Endothelial cell of umbilical vein (primary cell): ENCODE data around the gene TRIM25. TPM values are rescaled to one million over a fixed set of nuclear protein-coding genes. Genes with fewer than 3 reads are reported as not detected.

Experiments
- BruUV-seq: library from RNA; stranded (reverse); fragments of 400-500 nt; replicated peaks from 2 replicates; lab custom pipeline; 2021; lab: Mats Ljungman, UMichigan
- CTCF ChIA-PET: fragments of 300-600, 350-600 bp; sonication (Branson Sonifier 250); formaldehyde crosslinking; loops from one replicate; lab custom pipeline; 2021; ENCODE audit warnings: antibody characterized with exemption, inconsistent platforms; lab: Charles Lee
- POLR2A ChIA-PET: fragments of 300-600, 350-600 bp; sonication (Branson Sonifier 250); formaldehyde crosslinking; loops from one replicate; lab custom pipeline; 2021; ENCODE audit warnings: antibody characterized with exemption, inconsistent platforms; lab: Charles Lee
- DNase-seq: peaks from one replicate; pipeline ENCODE4 v3.0.0-alpha.2; 2011; ENCODE audit warnings: low read depth, low spot score
- FAIRE-seq: peaks from 2 replicates; lab custom pipeline; 2011; peaks lifted over from hg19 to GRCh38; lab: Jason Lieb, UNC
- H2AFZ ChIP-seq: 2 replicates; pipeline ENCODE4 v1.6.0; 2012; ENCODE audit warnings: low read depth, low read length, control low read depth, inconsistent platforms
- H3K27ac ChIP-seq: 2 replicates; pipeline ENCODE4 v1.5.1; 2011; ENCODE audit warnings: low read depth, mild to moderate bottlenecking, control low read depth, low read length, moderate library complexity; ENCODE audit not compliant: insufficient read depth
- H3K27me3 ChIP-seq, 2 experiments: 2 replicates each; pipeline versions ENCODE4 v1.6.0 to v1.6.1; 2011; ENCODE audit warnings: low read length in 2 of 2, mixed read lengths in 1 of 2; ENCODE audit not compliant: control insufficient read depth in 2 of 2, insufficient read depth in 2 of 2
- H3K36me3 ChIP-seq, 2 experiments: 2 replicates in 1 of 2; 3 replicates in 1 of 2; pipeline ENCODE4 v1.5.1; 2011; ENCODE audit warnings: low read length in 2 of 2, mild to moderate bottlenecking in 1 of 2, moderate library complexity in 1 of 2; ENCODE audit not compliant: control insufficient read depth in 2 of 2, insufficient read depth in 2 of 2; ENCODE audit errors: extremely low read depth in 1 of 2
- H3K4me1 ChIP-seq: 3 replicates; pipeline ENCODE4 v1.5.1; 2011; ENCODE audit warnings: mild to moderate bottlenecking, low read length; ENCODE audit not compliant: control insufficient read depth, insufficient read depth; ENCODE audit errors: extremely low read depth
- H3K4me2 ChIP-seq: 2 replicates; pipeline ENCODE4 v1.6.1; 2011; ENCODE audit warnings: low read length, control low read depth, mixed read lengths; ENCODE audit not compliant: insufficient read depth
- H3K4me3 ChIP-seq, 3 experiments: fragments of 200-600 bp in 1 of 3; sonication (generic), shearing (Covaris generic) in 1 of 3; replicated peaks in 1 of 3; 2 replicates each; pipeline ENCODE4 v1.5.1; 2011 to 2016; ENCODE audit warnings: control low read depth in 3 of 3, low read length in 3 of 3, mild to moderate bottlenecking in 2 of 3, inconsistent platforms in 1 of 3, low read depth in 1 of 3, moderate library complexity in 1 of 3; ENCODE audit not compliant: insufficient read depth in 1 of 3
- H3K79me2 ChIP-seq: 2 replicates; pipeline ENCODE4 v1.6.0; 2012; ENCODE audit warnings: low read length, inconsistent platforms; ENCODE audit not compliant: control insufficient read depth, insufficient read depth
- H3K9ac ChIP-seq: replicated peaks from 2 replicates; pipeline ENCODE3; 2011; ENCODE audit warnings: low read length, control low read depth; ENCODE audit not compliant: insufficient read depth; ENCODE audit errors: extremely low read depth
- H3K9me1 ChIP-seq: replicated peaks from 3 replicates; pipeline ENCODE4 v1.6.0; 2011; ENCODE audit warnings: mild to moderate bottlenecking, low read length; ENCODE audit not compliant: control insufficient read depth, insufficient read depth; ENCODE audit errors: extremely low read depth
- H3K9me3 ChIP-seq: replicated peaks from 2 replicates; pipeline ENCODE4 v1.5.1; 2012; ENCODE audit warnings: low read length, inconsistent platforms; ENCODE audit not compliant: control insufficient read depth, insufficient read depth
- H4K20me1 ChIP-seq: replicated peaks from 2 replicates; pipeline ENCODE3; 2011; ENCODE audit warnings: mild to moderate bottlenecking, low read length; ENCODE audit not compliant: control insufficient read depth, insufficient read depth; ENCODE audit errors: extremely low read depth
- CTCF ChIP-seq, 2 donors: IDR thresholded peaks; 1 replicate in 1 of 2; 2 replicates in 1 of 2; pipeline ENCODE4 v1.5.1; 2011; ENCODE audit warnings: low read length in 2 of 2, mild to moderate bottlenecking in 2 of 2, moderate library complexity in 2 of 2, control low read depth in 1 of 2, inconsistent platforms in 1 of 2, low read depth in 1 of 2; ENCODE audit not compliant: insufficient read depth in 1 of 2; ENCODE audit errors: extremely low read depth in 1 of 2
- EZH2 ChIP-seq: IDR thresholded peaks from 2 replicates; pipeline ENCODE4 v1.6.1; 2012; ENCODE audit warnings: borderline replicate concordance, low read depth, mild to moderate bottlenecking, moderate library complexity, low read length, inconsistent platforms; ENCODE audit not compliant: severe bottlenecking
- FOS ChIP-seq: IDR thresholded peaks from 2 replicates; pipeline ENCODE4 v1.6.1; 2011; ENCODE audit warnings: mild to moderate bottlenecking, low read length, moderate library complexity, borderline replicate concordance; ENCODE audit not compliant: insufficient read depth
- GATA2 ChIP-seq: IDR thresholded peaks from 2 replicates; pipeline ENCODE4 v1.7.0; 2011; ENCODE audit warnings: low read depth, mild to moderate bottlenecking, moderate library complexity, mixed read lengths, low read length; ENCODE audit not compliant: insufficient read length, insufficient read depth
- JUN ChIP-seq: IDR thresholded peaks from 2 replicates; pipeline ENCODE4 v1.6.1; 2011; ENCODE audit warnings: borderline replicate concordance, low read depth; ENCODE audit not compliant: insufficient read length, insufficient read depth
- MAX ChIP-seq: IDR thresholded peaks from 2 replicates; pipeline ENCODE4 v1.6.1; 2011; ENCODE audit not compliant: insufficient read depth, insufficient read length
- MYC ChIP-seq: IDR thresholded peaks from one replicate; pipeline ENCODE4 v1.6.1; 2011; ENCODE audit warnings: mild to moderate bottlenecking, low read depth, low read length
- POLR2A ChIP-seq: IDR thresholded peaks from 2 replicates; pipeline ENCODE4 v1.6.1; 2012; ENCODE audit warnings: low read depth, mild to moderate bottlenecking, control low read depth, low read length
- POLR2AphosphoS5 ChIP-seq: IDR thresholded peaks from 2 replicates; pipeline ENCODE4 v1.6.1; 2012; ENCODE audit warnings: low read depth, mild to moderate bottlenecking, control low read depth, low read length, moderate library complexity; ENCODE audit not compliant: insufficient read depth
- dilution Hi-C: fragments of 300-500 bp; cut with MboI; formaldehyde crosslinking; loops from one replicate; pipeline ENCODE4 v1.15.0; 2019; ENCODE audit warnings: low sequenced_read_pairs; ENCODE audit not compliant: extremely low pct_ligation_motif_present
- intact Hi-C: fragments of 100-400 bp; cut with micrococcal nuclease; formaldehyde crosslinking; loops from one replicate; pipeline ENCODE4 v1.10.0; 2022
- polyA plus RNA-seq, 4 experiments: library from polyadenylated mRNA; depleted of rRNA in 3 of 4; stranded (reverse) in 3 of 4; unstranded in 1 of 4; fragments of >200 nt; gene quantifications; 2 replicates each; pipeline versions ENCODE4 v1.2.1 to v1.2.3, GENCODE V29; 2011 to 2012; ENCODE audit warnings: missing spikeins in 1 of 4
- total RNA-seq: library from RNA; stranded (reverse); gene quantifications from 2 replicates; pipeline ENCODE4 v1.2.3, GENCODE V29; 2021

TRIM25 gene
- total and polyA plus RNA-seq, 2 donors (not counting 3 experiments of a cell fraction or from before 2014, with no cell fraction given), result 42.8 to 98.4 TPM

- intact Hi-C loops (no loop called here), dilution Hi-C loops (no loop called here)
- ChIA-PET POLR2A (no interaction called here), CTCF (interaction anchor here (1.7 kb wide), 1 partner anchor 11 kb away, joined by 7 read pairs; no protein-coding TSS in a partner anchor)
- Histone ChIP-seq H3K9ac (no peak overlapping the region), H3K79me2 (no peaks in the 10 kb centered on the region), H3K27me3 (no peaks in the 10 kb centered on the region), H2AFZ (no peak overlapping the region), H3K4me1 (no peaks in the 10 kb centered on the region), H3K36me3 (no peaks in the 10 kb centered on the region), H3K4me3 (no peak overlapping the region), H3K9me1 (no peaks in the 10 kb centered on the region), H4K20me1 (no peaks in the 10 kb centered on the region), H3K4me2 (no peak overlapping the region), H3K9me3 (no peaks in the 10 kb centered on the region), H3K27ac (no peak overlapping the region)
- no peak for TF ChIP-seq POLR2A
- TF ChIP-seq FOS, result no peak
- no peak for TF ChIP-seq MYC
- no peak for TF ChIP-seq JUN
- TF ChIP-seq GATA2, result no peak
- no peak for TF ChIP-seq CTCF (IDR thresholded peaks at IDR 0.05; ENCODE audit: extremely low read depth in 1 of 2, insufficient read depth in 1 of 2, low read depth in 1 of 2, low read length in 2 of 2)
- no peak for TF ChIP-seq POLR2AphosphoS5
- no peak for TF ChIP-seq EZH2
- TF ChIP-seq MAX, result no peak
- BruUV-seq, result no TSS peak
- FAIRE-seq (no peak), DNase-seq (no peak)
These were observed 34.6 kb downstream of the TRIM25 start for GRCh38 chr17:56879280-56879679.
